MV-4-11 (cell line): ENCODE results near the gene MEIG1.

Source experiments
- DNase-seq: peaks from one replicate; lab custom pipeline; 2025; lab: John Stamatoyannopoulos, UW

Gene MEIG1, protein sequence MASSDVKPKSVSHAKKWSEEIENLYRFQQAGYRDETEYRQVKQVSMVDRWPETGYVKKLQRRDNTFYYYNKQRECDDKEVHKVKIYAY

DNA sequence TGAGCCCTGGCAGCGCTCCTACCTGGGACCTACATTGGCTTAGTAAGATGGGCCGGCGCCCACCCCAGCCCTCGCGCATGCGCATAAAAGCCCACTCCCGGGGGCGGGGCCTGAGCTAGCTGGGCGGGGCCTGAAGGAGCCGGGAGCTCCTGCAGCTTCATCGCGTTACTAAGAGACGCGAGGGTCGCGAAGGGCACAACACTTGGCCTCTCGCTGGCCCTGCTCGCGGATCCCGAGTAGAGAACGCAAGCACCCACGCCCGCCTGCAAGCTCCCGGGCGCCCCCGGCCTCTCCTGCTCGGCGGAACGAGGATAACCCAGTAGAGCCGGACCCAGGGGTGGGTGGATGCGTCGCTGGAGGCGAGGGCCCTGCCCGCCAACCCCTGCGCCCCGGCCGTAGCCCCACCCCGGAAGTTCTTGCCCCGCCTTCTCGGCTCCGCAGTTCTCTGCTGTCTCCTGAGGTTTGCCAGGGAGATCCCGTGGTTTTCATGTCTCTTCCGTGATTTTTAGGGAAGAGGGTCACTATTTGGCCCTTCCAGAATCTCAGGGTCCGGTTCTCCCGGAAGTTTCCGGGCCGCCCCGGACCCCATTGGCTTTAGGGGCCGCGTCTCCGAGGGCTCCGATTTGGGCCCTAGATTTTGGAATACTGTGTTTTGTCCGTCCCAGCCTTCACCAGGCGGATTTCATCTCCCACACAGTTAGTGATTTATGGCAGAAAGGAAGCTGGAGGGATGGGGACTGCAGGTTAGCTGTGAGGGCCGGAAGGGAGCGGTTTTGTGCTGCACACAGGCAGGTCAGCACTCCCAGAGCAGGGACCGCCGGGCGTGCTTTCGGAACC, at the start of gene MEIG1:
Gene MEIG1 (plus strand): TSS at position 168 of the 837 bp plus-strand sequence. CDS start 7,081 bp downstream, outside the sequence.
- peak; percentile 89 for DNase-seq

DNA sequence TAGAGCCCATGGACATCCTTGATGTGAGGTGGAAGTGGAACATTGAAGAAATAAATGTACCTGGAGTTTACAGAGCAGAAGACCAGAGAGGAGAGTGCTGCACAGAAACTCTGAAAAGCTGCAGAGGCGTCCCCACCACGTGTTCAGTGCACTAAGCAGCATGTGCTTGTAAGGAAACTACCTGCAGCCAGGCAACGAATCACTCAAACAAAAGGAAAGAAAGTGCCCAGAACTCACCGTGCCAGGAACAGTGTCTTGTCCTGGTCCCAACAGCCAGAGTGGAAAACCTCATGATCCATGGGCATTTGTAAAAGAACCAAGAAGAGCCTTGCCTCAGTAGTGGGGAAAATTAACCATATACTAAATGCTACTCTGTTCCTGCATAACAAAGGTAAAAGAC, 48.2 kb upstream of the MEIG1 start:
- no peak for DNase-seq

DNA sequence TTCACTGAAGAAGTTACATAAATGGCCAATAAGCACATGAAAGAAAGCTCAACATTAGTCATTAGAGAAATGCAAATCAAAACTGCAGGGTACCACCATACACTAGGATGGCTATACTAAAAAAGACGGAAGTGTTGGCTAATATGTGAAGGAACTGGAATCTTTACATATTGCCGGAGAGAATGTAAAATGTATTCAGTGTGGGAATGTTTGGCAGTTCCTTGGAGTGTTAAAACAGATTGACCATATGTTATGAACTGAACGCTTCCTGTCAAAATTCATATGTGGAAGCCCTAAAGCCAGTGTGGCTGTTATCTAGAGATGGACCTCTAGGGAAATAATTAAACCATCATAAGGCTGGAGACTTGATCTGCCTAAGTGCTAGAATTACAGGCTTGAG, 47.4 kb upstream of the MEIG1 start:
- DNase-seq, result no peak

DNA sequence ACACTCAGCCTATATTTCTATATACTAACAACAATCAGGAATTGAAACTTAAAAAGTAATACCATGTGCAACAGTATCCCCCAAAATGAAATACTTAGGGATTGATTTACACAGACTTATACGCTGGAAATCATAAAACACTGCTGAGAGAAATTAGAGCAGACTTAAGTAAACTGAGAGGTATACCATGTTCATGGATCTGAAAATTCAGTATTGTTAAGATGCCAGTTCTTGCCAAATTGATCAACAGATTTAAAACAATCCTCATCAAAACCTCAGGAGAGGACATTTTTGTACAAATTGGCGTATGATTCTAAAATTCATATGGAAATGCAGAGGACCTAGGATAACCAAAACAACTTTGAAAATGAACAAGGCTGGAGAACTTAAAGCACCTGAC, 42.6 kb upstream of the MEIG1 start:
- DNase-seq, result no peak

DNA sequence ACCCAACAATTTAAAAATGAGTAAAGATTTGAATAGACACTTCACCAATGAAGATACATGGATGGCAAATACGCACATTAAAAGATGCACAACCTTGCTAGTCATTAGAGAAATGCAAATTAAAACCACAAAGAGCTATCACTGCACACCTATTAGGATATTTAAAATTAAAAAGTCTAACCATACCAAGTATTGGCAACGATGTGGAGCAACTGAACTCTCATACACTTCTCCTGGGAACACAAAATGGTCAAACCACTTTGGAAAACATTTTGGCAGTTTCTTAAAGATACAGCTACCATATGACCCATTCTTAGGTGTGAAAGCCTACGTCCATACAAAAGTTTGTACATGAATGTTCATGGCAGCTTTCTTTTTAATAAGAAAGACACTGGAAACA, 41.4 kb upstream of the MEIG1 start:
- DNase-seq, result no peak

DNA sequence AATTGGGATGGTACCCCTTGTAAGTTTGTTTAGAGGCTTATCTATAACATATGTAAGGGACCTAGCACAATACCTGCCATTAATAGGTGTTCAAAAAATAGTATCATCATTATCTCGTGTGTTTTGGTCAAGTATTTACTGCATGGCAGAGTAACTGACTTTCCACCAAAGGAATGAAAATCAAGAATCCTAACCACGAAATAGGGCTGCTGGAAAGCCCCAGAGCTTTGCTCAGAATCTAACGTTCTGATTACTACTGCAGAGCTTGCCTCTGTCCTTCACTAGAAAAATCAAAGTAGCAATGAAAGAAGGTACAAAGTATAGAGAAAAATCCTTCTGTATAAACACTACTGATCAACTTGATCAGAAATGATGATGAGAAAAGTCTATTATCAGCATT, 40.2 kb upstream of the MEIG1 start:
- no peak for DNase-seq

DNA sequence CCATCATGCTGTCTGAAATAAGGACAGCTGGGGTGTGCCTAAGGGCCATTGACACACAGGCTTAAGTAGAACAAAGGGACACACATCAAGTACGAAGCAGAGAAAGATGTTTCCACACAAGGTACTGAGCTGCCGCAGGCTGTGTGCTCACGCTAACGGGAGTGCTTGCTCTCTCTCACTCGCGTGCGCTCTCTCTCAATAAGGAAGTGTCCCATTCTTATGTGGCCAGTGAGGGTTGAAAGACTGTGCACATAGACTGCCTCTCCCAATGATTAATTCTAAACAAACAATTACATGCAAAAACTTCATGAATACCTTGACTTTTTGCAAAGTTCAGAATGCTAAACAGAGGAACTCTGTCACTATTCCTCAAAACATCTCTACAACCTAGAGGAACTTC, 35.2 kb upstream of the MEIG1 start:
- peak; percentile 11 for DNase-seq

DNA sequence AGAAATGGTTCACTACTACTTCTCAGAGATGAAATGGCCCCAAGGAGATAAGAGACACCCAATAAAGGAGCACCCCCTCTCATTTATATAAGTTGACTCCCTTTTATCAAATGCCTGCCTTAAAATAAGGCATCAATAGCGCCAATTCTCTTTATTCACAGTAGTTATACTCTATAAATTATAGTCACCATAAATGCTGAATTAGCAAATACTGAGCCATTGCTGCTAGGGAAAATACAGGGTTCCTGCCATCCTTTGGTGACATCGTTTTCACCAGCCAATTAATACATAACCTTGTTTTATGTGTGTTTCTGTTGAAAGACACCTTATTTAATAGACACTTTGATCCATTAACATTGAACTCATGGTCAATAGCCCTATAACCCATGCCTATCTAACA, 33.9 kb upstream of the MEIG1 start:
- DNase-seq, result no peak

DNA sequence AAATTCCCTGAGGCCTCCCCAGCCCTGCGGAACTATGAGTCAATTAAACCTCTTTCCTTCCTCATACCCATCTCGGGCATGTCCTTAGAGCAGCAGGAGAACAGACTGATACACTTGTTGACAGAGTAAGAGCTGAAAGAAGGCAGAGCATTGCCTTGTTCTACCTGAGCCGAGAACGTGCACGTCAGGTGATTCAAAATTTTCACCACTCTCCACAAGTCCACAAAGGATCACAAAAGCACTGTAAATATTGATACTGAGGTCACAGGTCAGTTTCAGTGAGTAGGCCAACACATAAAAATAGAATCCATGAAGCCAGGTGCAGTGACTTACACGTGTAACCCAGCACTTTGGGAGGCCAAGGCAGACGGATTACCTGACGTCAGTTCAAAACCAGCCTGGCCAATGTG, 33.1 kb upstream of the MEIG1 start:
- no peak for DNase-seq

DNA sequence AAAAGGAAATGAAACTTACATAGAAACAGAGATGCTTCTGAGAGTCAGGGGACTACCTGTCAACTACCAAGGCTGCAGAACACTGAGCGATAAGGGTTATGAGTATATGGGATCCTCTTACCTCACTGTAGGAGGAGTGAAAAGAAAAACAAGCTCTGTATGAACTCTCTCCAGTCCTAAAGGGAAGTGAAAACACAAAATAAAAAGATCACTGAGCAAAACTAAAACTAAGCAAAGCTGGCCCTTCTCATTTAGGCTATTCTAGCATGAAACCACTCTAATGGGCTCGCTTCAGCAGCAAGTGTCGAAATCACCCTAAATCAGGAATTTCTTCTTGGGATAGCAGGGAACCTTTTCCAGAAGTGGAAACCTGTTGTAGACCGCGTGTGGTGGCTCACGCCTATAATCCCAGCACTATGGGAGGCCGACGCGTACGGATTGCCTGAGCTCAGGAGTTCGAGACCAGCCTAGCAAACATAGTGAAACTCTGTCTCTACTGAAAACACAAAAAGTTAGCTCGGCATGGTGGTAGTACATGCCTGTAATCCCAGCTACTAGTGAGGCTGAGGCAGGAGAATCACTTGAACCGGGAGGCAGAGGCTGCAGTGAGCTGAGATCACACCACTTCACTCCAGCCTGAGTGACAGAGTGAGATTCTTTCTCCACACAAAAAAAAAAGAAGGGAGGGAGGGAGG, 32.3 kb upstream of the MEIG1 start:
- DNase-seq, result peak; percentile 75

DNA sequence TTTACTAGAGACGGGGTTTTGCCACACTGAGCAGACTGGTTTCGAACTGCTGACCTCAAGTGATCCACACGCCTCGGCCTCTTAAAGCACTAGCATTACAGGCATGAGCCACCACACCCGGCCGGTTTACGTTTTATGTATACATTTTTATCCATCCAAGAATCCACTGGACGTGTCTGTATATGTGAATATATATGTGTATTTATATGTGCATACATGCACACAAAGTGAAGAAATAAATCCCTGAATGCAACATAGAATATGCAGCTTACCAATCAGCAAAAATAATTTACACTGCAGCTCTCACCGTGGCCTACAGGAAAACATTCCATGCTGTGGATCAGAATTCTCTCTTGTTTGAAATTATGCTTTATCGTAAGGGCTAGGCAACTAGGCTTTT, 28.6 kb upstream of the MEIG1 start:
- no peak for DNase-seq

DNA sequence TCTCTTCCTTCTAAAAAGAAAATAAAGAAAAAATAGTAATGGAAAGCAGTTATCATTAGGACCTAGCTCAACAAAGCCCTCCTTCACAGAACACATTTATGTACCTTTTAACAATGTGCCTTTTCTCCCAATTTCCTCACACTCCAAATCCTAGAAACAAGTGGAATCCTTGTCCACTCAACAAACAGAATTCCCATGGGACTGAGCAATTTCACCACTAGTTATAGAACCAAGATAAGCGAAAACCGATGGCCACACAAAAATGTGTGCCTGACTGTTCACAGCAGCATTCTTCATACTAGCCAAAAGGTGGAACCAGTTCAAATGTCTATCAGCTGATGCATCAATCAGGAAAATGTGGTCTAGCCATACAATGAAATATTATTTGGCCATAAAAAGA, 22.6 kb upstream of the MEIG1 start:
- DNase-seq, result no peak

DNA sequence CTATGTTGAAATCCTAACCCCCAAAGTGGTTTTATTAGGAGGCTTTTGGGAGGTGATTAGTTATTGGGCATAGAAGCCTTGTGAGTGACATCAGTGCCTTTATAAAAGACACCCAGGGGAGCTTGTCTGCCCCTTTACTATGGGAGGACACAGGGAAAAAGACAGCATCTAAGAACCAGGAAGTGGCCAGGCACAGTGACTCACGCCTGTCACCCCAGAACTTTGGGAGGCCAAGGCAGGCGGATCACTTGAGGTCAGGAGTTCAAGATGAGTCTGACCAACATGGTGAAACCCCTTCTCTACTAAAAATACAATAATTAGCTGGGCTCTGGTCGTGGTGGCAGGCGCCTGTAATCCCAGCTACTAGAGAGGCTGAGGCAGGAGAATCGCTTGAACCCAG, 20.2 kb upstream of the MEIG1 start:
- peak; percentile 87 for DNase-seq

DNA sequence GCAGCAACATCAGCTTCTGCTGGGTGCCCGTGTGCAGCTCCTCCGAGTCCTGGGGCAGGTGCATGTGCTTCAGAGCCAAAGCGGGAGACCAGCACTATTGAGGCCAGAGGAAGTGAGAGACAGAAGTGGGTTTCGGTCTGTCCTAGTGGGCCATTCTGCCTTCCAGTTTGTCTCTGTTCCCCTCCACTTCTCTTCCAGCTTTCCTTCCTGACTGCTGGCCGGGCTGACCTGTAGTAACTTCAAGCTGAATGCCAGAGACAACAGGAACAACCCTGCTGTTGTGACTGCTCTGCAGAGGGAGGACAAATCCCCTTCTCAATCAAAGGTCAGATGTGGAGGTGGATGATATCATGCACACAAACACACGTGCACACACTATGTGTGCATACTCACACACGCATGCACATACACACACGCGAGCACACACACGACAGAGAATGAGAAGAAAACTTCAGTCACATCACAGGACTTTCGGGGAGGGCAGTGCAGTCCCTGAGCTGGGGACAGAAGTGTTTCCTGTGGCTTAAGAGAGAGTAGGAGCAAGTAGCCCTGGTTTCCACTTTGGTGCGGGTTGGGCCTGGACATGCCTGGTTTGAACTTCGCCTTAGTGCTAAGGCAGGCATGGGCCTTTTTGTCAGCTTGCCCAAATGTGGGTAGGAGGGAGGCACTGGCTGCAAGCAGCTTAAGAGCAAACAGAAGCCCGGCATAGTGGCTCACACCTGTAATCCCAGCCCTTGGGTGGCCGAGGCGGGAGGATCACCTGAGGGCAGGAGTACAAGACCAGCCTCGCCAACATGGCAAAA, 16.8 kb upstream of the MEIG1 start:
- peak; percentile 63 for DNase-seq

DNA sequence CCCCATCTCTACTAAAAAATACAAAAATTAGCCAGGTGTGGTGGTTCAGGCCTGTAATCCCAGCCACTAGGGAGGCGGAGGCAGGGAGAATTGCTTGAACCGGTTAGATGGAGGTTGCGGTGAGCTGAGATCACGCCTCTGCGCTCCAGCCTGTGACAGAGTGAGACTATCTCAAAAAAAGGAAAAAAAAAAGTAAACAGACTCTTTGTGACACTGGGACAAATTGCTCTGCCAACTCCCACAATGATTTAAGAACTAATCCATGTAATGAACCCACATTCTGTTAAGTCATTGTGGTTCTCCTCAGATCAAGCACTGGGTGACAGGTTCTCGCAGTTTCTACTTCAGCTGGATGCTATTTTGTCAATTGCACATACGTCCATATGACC, 16.2 kb upstream of the MEIG1 start:
- peak; percentile 48 for DNase-seq

DNA sequence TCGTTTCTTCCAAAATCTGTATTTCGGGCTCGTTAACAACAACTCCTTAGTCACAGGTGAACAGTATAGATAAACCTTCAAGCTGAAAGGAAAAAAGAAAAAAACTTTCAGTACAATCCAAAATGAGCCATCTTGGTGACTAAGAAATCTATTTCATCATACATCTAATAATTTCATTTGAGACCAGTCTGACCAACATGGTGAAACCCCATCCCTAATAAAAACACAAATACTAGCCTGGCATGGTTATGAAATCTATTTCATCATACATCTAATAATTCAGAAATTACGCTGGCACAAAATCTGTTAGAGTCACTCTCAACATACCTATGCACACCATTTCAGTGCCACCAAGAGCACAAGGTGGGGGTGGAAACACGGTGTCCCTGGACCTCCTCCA, 14.1 kb upstream of the MEIG1 start:
- no peak for DNase-seq

DNA sequence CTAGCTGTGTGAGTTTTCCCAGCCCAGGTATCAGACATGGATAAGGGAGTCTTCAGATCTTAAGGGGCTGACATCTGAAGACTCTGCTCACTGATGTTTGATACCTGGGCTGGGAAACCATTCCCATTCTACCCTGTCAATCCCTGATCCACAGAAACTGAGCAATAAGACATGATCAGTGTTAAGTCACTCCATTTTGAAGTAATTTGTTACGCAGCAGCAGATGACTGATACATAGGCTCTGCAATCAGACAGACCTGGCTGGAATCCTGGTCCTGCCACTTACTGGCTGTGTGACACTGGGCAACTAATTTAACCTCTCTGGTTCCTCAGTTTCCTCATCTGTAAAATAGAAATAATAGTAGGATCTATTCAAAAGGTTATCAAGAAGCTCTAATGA, 11.9 kb upstream of the MEIG1 start:
- DNase-seq, result no peak

DNA sequence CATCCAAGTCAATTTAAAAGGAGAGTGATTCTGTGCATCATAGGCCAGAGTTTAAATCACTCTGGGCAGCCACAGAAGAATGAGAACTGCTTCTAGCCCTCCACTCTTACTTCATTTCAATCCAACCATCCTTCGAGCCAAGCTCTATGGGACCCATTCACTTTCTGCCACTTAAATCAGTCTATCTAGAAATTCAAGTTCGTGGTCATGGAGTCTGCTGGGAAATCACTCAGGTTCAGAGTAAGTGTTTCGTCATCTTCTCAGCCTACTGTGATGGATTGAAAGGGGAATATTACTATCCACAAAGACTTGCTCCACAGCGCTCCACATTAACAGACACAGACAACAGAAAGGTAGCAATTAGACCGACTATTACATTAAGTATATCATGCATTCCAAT, 9.9 kb upstream of the MEIG1 start:
- peak; percentile 47 for DNase-seq

DNA sequence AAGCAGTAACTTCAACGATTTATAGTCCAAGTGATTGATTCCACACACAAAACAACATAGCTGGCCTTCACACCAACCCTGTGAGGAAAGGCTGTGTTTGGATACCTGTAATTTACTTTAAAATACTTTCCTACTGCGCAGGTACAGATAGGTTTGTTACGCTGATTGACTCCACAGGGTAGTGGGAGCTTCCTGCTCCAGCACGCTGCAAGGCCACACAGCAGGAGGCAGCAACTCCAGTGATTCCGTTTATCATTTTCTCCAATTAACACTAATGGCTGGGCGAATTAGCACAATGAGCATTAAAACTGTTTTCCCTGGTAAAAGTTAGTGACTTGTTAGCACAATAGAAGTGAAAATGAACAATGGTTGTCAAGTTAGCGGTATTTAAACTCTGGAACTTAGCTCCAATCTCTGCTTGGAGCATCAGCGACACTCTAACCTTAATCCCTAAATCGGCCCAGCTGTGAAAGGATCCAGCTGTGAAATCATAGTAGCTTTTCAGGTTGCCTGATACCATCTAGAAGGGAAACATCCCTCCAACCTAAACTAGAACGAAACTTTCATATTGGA, 6.3 kb upstream of the MEIG1 start:
- DNase-seq, result peak; percentile 33

DNA sequence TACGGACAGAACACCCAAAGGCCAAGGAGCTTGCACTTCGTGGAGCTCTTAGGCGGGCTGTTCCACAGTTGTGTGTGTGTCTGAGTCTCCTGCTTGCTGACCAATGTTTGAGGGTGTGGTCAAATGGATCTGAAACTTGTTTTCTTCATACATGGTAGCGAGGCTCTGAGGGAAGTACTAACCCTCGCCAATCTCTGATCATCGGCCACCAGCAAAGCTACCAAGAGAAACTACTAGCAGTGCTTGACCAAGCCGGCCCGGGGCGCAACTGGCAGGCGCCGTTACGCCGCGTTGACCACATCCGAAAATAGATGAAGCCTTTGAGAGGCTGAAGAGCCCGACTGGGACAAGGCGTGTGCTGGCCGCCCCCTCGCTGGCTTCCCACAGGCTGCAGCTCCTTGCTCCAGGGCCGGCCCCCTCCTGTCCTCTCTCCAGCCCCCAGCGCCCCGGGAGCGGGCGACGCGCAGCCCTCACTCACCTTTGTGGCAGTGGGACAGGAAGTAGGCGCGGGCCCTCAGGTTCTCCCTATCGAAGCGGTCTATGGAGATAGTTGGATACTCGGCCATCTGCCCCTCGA, 5.7 kb upstream of the MEIG1 start:
- peak; percentile 88 for DNase-seq

DNA sequence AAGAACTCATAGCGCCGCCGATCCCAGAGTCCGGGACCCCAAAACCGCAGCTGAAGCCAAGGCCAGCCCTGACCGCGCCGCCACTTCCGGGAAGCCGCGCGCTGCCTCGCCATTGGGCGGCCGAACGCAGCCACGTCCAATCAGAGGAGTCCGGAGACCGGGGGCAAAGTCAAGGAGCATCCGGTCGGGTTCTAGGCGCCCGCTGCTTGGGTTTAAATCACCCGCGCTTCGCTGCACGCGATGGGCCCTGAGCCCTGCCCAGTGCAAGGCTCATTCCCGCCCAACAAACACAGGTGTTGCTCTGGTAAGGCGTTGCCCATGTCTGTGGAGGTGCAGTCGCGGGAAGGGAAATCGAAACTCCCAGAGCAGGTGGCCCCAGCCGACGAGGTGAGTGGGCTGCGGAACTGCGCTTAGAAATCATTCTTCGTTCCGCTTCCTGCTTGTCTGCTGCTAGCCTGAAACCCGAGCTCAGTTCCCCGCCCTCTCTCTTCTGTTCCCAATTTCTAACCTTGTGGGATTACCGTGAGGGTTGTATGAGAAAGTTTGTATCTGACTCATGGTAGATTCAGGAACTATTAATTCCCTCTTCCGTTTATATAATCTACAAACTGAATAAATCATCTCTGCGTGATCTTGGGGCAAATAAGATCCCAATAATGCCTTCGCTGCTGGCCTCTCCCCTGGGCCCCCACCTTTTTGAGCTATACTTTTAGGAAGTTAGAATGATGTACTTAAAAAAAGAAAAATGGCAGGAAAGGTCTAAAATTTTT, 5.0 kb upstream of the MEIG1 start, which contains the start of gene DCLRE1C:
Gene DCLRE1C (minus strand): TSS at position 96 of the 770 bp plus-strand sequence. CDS start 86 bp downstream, at position 10.
- DNase-seq, result peak; percentile 95
